ENCODE data around the gene EPN2. TPM values are rescaled to one million over a fixed set of nuclear protein-coding genes. Genes with fewer than 3 reads are reported as not detected.
"Not testable (repeated sequence)": the region's sequence is repeated elsewhere in the genome, so short reads cannot be mapped to it uniquely, and the experiment has no call there.

Gene EPN2
- total and polyA plus RNA-seq, 2 donors: 3.8 to 8.5 TPM

DNA sequence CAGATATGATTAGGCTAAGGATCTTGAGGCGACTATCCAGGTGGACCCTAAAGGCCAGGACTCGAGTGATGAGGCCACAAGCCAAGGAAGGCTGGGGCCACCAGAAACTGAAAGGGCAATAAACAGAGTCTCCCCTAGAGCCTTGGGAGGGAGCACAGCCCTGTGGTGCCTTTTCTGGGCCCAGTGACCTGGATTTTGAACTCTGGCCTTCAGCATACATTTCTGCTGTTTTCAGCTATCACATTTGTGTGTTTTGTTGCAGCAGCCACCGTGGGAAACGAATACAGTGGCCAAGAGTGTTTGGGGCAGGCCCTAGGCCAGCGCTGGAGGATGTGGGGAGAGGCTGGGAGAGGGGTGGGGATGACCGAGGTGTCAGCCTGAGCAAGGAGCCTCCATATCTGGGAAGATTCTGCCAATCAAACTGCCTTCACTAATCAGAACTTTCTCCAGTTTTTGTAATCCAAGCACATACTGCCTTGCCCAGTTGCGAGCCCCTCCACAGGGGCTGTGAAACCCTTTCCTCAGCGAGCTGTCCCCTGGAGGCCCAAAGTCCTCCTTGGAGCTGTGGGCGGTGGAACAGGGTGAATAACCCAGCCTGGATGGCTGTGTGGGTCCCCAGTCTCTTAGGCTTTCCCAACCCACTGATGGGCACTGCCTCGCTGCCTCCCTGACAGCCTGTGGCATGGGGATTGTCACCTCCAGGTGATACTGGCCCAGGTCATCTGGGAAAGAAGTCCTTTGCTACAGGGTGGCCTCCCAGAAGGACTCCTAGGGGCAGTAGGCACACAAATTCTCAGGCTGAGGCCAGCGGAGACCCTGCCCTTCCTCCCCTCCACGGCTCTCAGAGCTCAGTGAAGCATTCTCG, 108.6 kb downstream of the EPN2 start:
- no peak for DNase-seq (ENCODE audit: low read depth in 6 of 9, low spot score in 9 of 9)
- WGBS: 94% methylated on average over 13 of the region's 13 CpGs
- Histone ChIP-seq H3K9me3 (ENCODE audit: control insufficient read depth in 2 of 2, insufficient read depth in 1 of 2, low read length in 1 of 2) (no peaks in the 10 kb centered on the region), H3K36me3 (ENCODE audit: control insufficient read depth in 2 of 2, insufficient read depth in 2 of 2, low read length in 1 of 2) (no peaks in the 10 kb centered on the region), H3K4me3 (ENCODE audit: low read length in 2 of 2) (no peak overlapping the region), H3K4me1 (ENCODE audit: control insufficient read depth in 2 of 2, insufficient read depth in 2 of 2, low read length in 2 of 2) (no peaks in the 10 kb centered on the region), H3K27ac (ENCODE audit: low read depth in 1 of 2, low read length in 1 of 2) (no peak overlapping the region), H3K27me3 (ENCODE audit: control insufficient read depth in 2 of 2, insufficient read depth in 1 of 2, low read length in 1 of 2) (peaks cover 0 to 32% of the 10 kb centered on the region in 2 donors)

DNA sequence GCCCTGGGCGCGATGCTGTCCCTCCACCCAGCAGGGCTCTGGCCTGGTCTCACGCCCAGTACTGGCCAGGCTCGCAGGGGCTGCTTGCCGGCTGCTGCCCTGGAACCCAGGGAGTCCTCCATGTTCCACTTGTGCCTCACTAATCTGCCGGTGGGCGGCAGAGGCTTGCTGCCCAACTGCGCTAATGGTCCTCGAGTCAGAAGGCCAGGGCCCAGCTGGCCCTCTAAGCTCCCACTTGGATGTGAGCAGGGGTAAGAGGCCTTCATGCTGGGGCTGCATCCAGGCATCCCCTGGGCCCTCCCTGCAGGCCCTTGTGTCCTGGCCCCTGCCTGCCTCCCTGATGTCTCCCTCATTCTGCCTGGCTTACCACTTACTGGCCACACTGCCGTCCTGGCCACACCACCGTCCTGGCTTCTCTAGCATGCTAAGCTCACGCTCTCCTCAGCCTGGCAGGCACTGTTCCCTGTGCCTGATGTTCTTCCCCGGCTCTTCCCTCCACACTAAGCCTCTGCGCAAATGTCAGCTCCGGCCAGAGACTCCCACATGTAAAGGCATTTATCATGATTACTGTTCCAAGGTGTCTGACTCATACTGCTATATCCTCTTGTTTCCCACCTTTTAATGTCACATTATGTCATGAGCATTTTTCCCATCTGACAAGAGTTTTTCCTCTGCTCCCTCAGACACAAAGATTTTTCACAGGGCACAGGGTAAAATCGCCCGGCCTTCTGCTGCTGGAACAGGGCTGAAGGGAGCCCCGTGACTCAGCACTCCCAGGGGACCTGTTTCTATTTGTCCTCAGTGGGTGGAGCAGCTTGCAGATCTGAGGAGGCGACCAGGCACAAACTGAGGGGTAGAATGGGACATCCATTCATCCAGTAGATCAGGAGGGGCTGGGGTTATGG, 109.4 kb downstream of the EPN2 start:
- DNase-seq (ENCODE audit: low read depth in 6 of 9, low spot score in 9 of 9): no peak
- H3K4me1 ChIP-seq (ENCODE audit: control insufficient read depth in 2 of 2, insufficient read depth in 2 of 2, low read length in 2 of 2): no peaks in the 10 kb centered on the region
- no peaks in the 10 kb centered on the region for H3K9me3 ChIP-seq (ENCODE audit: control insufficient read depth in 2 of 2, insufficient read depth in 1 of 2, low read length in 1 of 2)
- H3K27me3 ChIP-seq (ENCODE audit: control insufficient read depth in 2 of 2, insufficient read depth in 1 of 2, low read length in 1 of 2): peaks cover 0 to 28% of the 10 kb centered on the region in 2 donors
- no peak overlapping the region for H3K4me3 ChIP-seq (ENCODE audit: low read length in 2 of 2)
- WGBS: 91% methylated on average over 19 of the region's 19 CpGs
- H3K27ac ChIP-seq (ENCODE audit: low read depth in 1 of 2, low read length in 1 of 2): no peak overlapping the region
- H3K36me3 ChIP-seq (ENCODE audit: control insufficient read depth in 2 of 2, insufficient read depth in 2 of 2, low read length in 1 of 2): no peaks in the 10 kb centered on the region

DNA sequence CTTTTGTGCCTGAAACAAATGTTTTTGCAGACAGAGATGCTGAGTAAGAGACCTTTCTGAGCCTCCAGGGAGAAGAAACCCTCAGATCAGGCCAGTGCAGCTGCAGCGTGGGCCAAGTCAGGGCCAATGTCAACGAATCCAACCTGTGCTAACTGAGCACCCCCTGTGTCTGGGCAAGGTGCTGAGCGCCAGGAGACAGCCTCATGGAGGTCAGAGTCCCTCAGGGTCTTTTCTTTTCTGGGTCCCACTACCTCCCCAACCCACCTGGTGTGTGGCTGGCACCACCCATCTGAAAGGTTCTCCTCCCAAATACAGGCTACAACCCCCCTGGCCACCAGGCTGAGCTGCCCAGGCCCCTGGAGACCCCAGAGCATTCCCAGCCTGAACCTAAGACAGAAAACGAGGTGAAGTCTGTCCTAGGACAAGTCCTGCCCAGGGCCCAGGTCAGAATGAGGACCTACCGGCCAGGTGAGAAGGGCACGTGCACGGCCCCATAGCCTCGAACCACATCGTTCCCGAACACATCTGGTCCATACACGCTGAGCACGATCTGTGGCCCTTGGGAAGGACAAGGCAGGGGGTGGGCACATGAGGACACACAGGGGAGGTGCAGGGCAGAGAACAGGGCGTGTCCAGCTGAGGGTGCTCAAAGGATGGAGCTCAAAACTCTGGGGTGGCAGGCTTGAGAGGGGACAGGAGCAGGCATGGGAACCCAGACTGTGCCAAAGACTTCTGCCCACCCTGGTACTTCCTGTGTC, 110.3 kb downstream of the EPN2 start:
- Histone ChIP-seq H3K4me1 (ENCODE audit: control insufficient read depth in 2 of 2, insufficient read depth in 2 of 2, low read length in 2 of 2) (no peaks in the 10 kb centered on the region), H3K9me3 (ENCODE audit: control insufficient read depth in 2 of 2, insufficient read depth in 1 of 2, low read length in 1 of 2) (no peaks in the 10 kb centered on the region), H3K27ac (ENCODE audit: low read depth in 1 of 2, low read length in 1 of 2) (no peak overlapping the region), H3K36me3 (ENCODE audit: control insufficient read depth in 2 of 2, insufficient read depth in 2 of 2, low read length in 1 of 2) (no peaks in the 10 kb centered on the region), H3K4me3 (ENCODE audit: low read length in 2 of 2) (no peak overlapping the region), H3K27me3 (ENCODE audit: control insufficient read depth in 2 of 2, insufficient read depth in 1 of 2, low read length in 1 of 2) (peaks cover 0 to 26% of the 10 kb centered on the region in 2 donors)
- WGBS: 95% methylated on average over 13 of the region's 13 CpGs
- DNase-seq (ENCODE audit: low read depth in 6 of 9, low spot score in 9 of 9): no peak

DNA sequence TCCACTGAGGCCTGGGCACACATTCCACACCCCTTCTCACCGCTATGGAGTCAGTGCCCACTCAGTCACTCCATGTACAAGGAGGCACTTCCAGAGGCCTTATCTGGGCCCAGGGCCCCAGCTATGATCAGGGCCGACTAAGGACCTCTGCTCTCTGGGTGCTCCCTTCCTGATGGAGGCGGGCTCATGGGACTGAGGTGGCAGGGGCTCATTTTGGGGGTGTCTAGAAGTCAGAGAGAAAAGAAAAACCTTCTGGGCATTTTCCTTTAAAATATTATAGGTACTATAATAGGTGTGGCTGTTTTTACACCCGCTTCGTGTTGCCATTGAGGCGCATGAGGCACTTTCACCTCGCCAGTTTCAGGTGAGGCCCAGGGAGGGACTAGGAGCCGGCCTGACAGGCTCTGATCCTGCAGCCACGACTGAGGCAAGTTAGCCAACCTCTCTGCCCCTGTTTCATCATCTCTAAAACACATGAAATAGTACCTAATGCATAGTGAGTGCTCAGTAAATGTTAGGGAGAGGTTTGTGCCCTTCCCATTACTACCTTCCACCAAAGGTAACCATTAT, 111.0 kb downstream of the EPN2 start:
- Histone ChIP-seq H3K36me3 (ENCODE audit: control insufficient read depth in 2 of 2, insufficient read depth in 2 of 2, low read length in 1 of 2) (no peaks in the 10 kb centered on the region), H3K27me3 (ENCODE audit: control insufficient read depth in 2 of 2, insufficient read depth in 1 of 2, low read length in 1 of 2) (peaks cover 0 to 22% of the 10 kb centered on the region in 2 donors), H3K27ac (ENCODE audit: low read depth in 1 of 2, low read length in 1 of 2) (no peak overlapping the region), H3K9me3 (ENCODE audit: control insufficient read depth in 2 of 2, insufficient read depth in 1 of 2, low read length in 1 of 2) (no peaks in the 10 kb centered on the region), H3K4me1 (ENCODE audit: control insufficient read depth in 2 of 2, insufficient read depth in 2 of 2, low read length in 2 of 2) (no peaks in the 10 kb centered on the region), H3K4me3 (ENCODE audit: low read length in 2 of 2) (no peak overlapping the region)
- no peak for DNase-seq (ENCODE audit: low read depth in 6 of 9, low spot score in 9 of 9)
- WGBS: 95% methylated on average over 9 of the region's 9 CpGs

DNA sequence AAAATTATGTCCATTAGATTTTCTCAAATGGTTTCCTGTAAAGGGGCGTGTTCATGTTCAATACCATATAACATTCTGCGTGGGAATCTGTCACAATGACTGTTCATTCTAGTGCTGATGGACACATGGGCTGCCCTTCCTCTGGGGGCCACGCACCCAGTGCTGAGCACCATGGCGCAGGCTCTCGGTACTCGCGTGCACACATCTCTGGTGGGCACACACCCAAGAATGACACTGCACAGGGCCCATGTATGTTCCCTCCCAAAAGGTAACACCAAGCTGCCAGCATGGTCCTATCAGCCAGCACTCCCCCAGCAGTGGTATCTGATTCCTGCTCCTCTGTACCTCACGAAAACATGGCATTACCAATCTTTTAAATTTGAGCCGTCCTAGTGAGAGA, 111.6 kb downstream of the EPN2 start:
- WGBS: 97% methylated on average over 9 of the region's 9 CpGs
- H3K9me3 ChIP-seq (ENCODE audit: control insufficient read depth in 2 of 2, insufficient read depth in 1 of 2, low read length in 1 of 2): no peaks in the 10 kb centered on the region
- H3K27me3 ChIP-seq (ENCODE audit: control insufficient read depth in 2 of 2, insufficient read depth in 1 of 2, low read length in 1 of 2): peaks cover 0 to 20% of the 10 kb centered on the region in 2 donors
- no peak overlapping the region for H3K27ac ChIP-seq (ENCODE audit: low read depth in 1 of 2, low read length in 1 of 2)
- no peak overlapping the region for H3K4me3 ChIP-seq (ENCODE audit: low read length in 2 of 2)
- no peak for DNase-seq (ENCODE audit: low read depth in 6 of 9, low spot score in 9 of 9)
- no peaks in the 10 kb centered on the region for H3K36me3 ChIP-seq (ENCODE audit: control insufficient read depth in 2 of 2, insufficient read depth in 2 of 2, low read length in 1 of 2)
- no peaks in the 10 kb centered on the region for H3K4me1 ChIP-seq (ENCODE audit: control insufficient read depth in 2 of 2, insufficient read depth in 2 of 2, low read length in 2 of 2)

DNA sequence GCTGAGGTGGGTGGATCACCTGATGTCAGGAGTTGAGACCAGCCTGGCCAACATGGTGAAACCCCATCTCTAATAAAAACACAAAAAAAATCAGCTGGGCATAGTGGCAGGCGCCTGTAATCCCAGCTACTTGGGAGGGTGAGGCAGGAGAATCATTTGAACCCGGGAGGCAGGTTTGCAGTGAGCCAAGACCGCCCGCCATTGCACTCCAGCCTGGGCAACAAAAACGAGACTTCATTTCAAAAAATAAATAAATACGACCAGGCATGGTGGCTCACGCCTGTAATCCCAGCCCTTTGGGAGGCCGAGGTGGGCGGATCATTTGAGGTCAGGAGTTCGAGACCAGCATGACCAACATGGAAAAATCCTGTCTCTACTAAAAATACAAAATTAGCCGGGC, 116.2 kb downstream of the EPN2 start:
- not testable (repeated sequence) for H3K4me1 ChIP-seq (ENCODE audit: control insufficient read depth in 2 of 2, insufficient read depth in 2 of 2, low read length in 2 of 2); H3K27ac ChIP-seq (ENCODE audit: low read depth in 1 of 2, low read length in 1 of 2); H3K9me3 ChIP-seq (ENCODE audit: control insufficient read depth in 2 of 2, insufficient read depth in 1 of 2, low read length in 1 of 2); DNase-seq (ENCODE audit: low read depth in 6 of 9, low spot score in 9 of 9); H3K36me3 ChIP-seq (ENCODE audit: control insufficient read depth in 2 of 2, insufficient read depth in 2 of 2, low read length in 1 of 2); H3K4me3 ChIP-seq (ENCODE audit: low read length in 2 of 2)
- peaks cover 0 to 14% of the 10 kb centered on the region in 2 donors for H3K27me3 ChIP-seq (ENCODE audit: control insufficient read depth in 2 of 2, insufficient read depth in 1 of 2, low read length in 1 of 2)
- 97% methylated on average over 11 of the region's 11 CpGs for WGBS

DNA sequence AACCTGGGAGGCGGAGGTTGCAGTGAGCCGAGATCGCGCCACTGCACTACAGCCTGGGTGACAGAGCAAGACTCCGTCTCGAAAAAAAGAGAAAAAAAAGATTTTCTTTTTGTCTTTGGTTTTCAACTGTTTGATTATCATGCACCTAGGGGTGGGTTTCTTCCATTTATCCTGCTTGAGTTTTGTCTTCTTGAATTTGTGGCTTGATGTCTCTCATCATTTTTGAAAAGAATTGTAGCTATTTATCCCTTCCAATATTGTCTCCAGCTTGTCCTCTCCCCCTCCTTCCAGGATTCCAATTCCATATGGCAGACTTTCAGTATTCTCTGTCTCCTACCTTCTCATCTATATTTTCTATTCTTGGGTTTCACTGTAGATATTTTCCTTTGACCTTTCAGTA, 117.6 kb downstream of the EPN2 start:
- Histone ChIP-seq H3K36me3 (ENCODE audit: control insufficient read depth in 2 of 2, insufficient read depth in 2 of 2, low read length in 1 of 2) (no peaks in the 10 kb centered on the region), H3K9me3 (ENCODE audit: control insufficient read depth in 2 of 2, insufficient read depth in 1 of 2, low read length in 1 of 2) (no peaks in the 10 kb centered on the region), H3K4me3 (ENCODE audit: low read length in 2 of 2) (no peak overlapping the region), H3K4me1 (ENCODE audit: control insufficient read depth in 2 of 2, insufficient read depth in 2 of 2, low read length in 2 of 2) (no peaks in the 10 kb centered on the region), H3K27me3 (ENCODE audit: control insufficient read depth in 2 of 2, insufficient read depth in 1 of 2, low read length in 1 of 2) (peaks cover 0 to 26% of the 10 kb centered on the region in 2 donors), H3K27ac (ENCODE audit: low read depth in 1 of 2, low read length in 1 of 2) (no peak overlapping the region)
- 83% methylated on average over 6 of the region's 6 CpGs for WGBS
- DNase-seq (ENCODE audit: low read depth in 6 of 9, low spot score in 9 of 9): no peak

DNA sequence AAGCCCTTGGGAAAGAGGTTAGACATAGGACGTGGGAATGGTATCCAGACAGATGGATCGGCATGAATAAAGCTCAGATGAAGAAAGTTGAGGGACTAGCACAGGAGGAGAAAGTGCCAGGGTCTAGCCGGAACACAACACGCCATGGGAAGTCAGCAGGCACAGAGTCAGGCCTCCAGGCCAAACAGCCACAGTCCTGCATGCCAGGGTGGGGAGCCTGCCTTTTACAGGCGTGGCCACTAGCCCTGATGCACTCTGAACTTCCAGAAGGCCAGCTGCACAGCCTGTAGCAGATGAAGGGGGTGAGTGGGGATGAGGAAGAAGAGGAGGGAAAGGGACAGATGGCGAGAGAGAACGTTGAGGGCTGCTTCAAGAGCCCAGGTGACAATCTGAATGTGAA, 120.2 kb downstream of the EPN2 start:
- H3K27me3 ChIP-seq (ENCODE audit: control insufficient read depth in 2 of 2, insufficient read depth in 1 of 2, low read length in 1 of 2): peaks cover 6 to 50% of the 10 kb centered on the region in 2 donors
- no peak overlapping the region for H3K27ac ChIP-seq (ENCODE audit: low read depth in 1 of 2, low read length in 1 of 2)
- no peaks in the 10 kb centered on the region for H3K9me3 ChIP-seq (ENCODE audit: control insufficient read depth in 2 of 2, insufficient read depth in 1 of 2, low read length in 1 of 2)
- no peak for DNase-seq (ENCODE audit: low read depth in 6 of 9, low spot score in 9 of 9)
- no peak overlapping the region for H3K4me3 ChIP-seq (ENCODE audit: low read length in 2 of 2)
- H3K4me1 ChIP-seq (ENCODE audit: control insufficient read depth in 2 of 2, insufficient read depth in 2 of 2, low read length in 2 of 2): peaks cover 4 to 6% of the 10 kb centered on the region in 2 donors
- 95% methylated on average over 7 of the region's 7 CpGs for WGBS
- H3K36me3 ChIP-seq (ENCODE audit: control insufficient read depth in 2 of 2, insufficient read depth in 2 of 2, low read length in 1 of 2): no peaks in the 10 kb centered on the region
